Calu3 (cell line): ENCODE data around the gene GANAB. TPM values are rescaled to one million over a fixed set of nuclear protein-coding genes. Genes with fewer than 3 reads are reported as not detected.
"Not testable (repeated sequence)": the region's sequence is repeated elsewhere in the genome, so short reads cannot be mapped to it uniquely, and the experiment has no call there.

Experiments
- BruUV-seq: library from RNA; stranded (reverse); fragments of 400-500 nt; replicated peaks from 2 replicates; lab custom pipeline; 2021; lab: Mats Ljungman, UMichigan
- CTCF ChIA-PET: fragments of 300-600 bp; sonication (Branson Sonifier 250); formaldehyde crosslinking; loops from one replicate; lab custom pipeline; 2022; ENCODE audit warnings: antibody characterized with exemption; lab: Charles Lee
- DNase-seq: peaks from one replicate; pipeline ENCODE4 v3.0.0; 2022
- H3K27ac Mint-ChIP-seq: one replicate; pipeline ENCODE4 v1.8.0; 2022; ENCODE audit warnings: mixed read lengths; ENCODE audit not compliant: unreplicated experiment
- H3K27me3 Mint-ChIP-seq: one replicate; pipeline ENCODE4 v1.8.0; 2022; ENCODE audit warnings: mixed read lengths; ENCODE audit not compliant: unreplicated experiment
- H3K36me3 Mint-ChIP-seq: one replicate; pipeline ENCODE4 v1.8.0; 2022; ENCODE audit warnings: mild to moderate bottlenecking, moderate library complexity, mixed read lengths; ENCODE audit not compliant: insufficient read depth, unreplicated experiment
- H3K4me1 Mint-ChIP-seq: one replicate; pipeline ENCODE4 v1.8.0; 2022; ENCODE audit warnings: mild to moderate bottlenecking, low read depth, mixed read lengths; ENCODE audit not compliant: unreplicated experiment
- H3K4me3 Mint-ChIP-seq: one replicate; pipeline ENCODE4 v1.8.0; 2022; ENCODE audit warnings: mild to moderate bottlenecking, low read depth, moderate library complexity, mixed read lengths; ENCODE audit not compliant: unreplicated experiment
- H3K9me3 Mint-ChIP-seq: one replicate; pipeline ENCODE4 v1.8.0; 2022; ENCODE audit warnings: low read depth, mixed read lengths; ENCODE audit not compliant: unreplicated experiment
- intact Hi-C: fragments of 100-400 bp; cut with micrococcal nuclease; formaldehyde crosslinking; loops from one replicate; pipeline ENCODE4 v1.10.0; 2022; ENCODE audit not compliant: unreplicated experiment
- total RNA-seq: library from RNA; stranded (reverse); gene quantifications from 2 replicates; pipeline ENCODE4 v1.2.3, GENCODE V29; 2022
- TF ChIP-seq, protein P1 (sequence below): fragments of 200-600 bp; IDR thresholded peaks from one replicate; pipeline ENCODE4 v1.8.0; 2022; ENCODE audit warnings: antibody characterized with exemption; ENCODE audit not compliant: unreplicated experiment

GANAB gene
- total RNA-seq, 1 experiment from 2014 or later, result 377 TPM

GRCh38 chr11:62654297-62654696, 7.9 kb upstream of the GANAB start:
- no TSS peak for BruUV-seq
- H3K9me3 Mint-ChIP-seq, result no peaks in the 10 kb centered on the region
- H3K4me3 Mint-ChIP-seq, result no peak overlapping the region
- peaks cover 13% of the 10 kb centered on the region for H3K36me3 Mint-ChIP-seq
- intact Hi-C loops, result no loop called here
- TF ChIP-seq, protein P1, sequence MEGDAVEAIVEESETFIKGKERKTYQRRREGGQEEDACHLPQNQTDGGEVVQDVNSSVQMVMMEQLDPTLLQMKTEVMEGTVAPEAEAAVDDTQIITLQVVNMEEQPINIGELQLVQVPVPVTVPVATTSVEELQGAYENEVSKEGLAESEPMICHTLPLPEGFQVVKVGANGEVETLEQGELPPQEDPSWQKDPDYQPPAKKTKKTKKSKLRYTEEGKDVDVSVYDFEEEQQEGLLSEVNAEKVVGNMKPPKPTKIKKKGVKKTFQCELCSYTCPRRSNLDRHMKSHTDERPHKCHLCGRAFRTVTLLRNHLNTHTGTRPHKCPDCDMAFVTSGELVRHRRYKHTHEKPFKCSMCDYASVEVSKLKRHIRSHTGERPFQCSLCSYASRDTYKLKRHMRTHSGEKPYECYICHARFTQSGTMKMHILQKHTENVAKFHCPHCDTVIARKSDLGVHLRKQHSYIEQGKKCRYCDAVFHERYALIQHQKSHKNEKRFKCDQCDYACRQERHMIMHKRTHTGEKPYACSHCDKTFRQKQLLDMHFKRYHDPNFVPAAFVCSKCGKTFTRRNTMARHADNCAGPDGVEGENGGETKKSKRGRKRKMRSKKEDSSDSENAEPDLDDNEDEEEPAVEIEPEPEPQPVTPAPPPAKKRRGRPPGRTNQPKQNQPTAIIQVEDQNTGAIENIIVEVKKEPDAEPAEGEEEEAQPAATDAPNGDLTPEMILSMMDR, result no peak
- CTCF ChIA-PET, result no interaction called here
- no peaks in the 10 kb centered on the region for H3K27me3 Mint-ChIP-seq
- DNase-seq, result no peak
- no peak overlapping the region for H3K27ac Mint-ChIP-seq
- H3K4me1 Mint-ChIP-seq, result peaks cover 16% of the 10 kb centered on the region

DNA sequence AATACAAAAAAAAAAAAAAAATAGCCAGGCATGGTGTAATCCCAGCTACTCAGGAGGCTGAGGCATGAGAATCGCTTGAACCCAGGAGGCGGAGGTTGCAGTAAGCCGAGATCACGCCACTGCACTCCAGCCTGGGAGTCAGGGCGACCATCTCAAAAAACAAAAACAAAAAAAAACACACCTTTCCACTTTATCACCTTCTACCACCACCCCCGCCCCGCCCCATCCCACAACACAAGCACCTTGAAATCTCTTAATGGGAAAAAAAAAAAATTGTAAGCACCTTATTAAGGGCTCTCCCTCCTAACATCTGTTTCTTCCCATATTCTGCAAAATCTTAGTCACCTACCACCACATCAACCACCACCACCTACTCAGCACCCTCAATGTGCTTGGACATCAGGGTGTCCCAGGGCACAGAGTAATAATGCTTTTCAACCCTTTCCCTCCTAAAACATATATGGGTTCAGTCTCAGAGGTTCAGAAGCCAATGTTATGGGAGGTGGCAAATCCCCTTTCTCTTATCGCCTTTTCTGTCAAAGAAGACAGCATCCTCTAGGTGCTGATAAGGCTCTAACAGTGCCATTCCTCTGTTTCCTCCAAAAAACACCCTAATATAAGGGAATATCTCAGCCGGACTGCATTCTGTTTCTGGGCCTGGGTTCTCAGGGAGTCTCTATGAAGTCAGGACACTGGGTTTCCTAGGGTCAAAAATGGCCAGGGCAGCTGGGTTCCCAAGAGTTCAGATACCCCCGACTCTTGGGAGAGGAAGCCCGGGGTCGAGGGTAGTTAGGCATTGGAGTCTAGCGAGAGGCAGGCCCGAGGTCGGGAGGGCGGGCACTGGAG, 6.0 kb upstream of the GANAB start:
- TSS peak; percentile 73 for BruUV-seq
- Mint-ChIP-seq H3K27me3 (no peaks in the 10 kb centered on the region), H3K9me3 (no peaks in the 10 kb centered on the region), H3K4me1 (peaks cover 16% of the 10 kb centered on the region), H3K36me3 (peaks cover 29% of the 10 kb centered on the region), H3K4me3 (peak overlapping the region; percentile 93), H3K27ac (peak overlapping the region; percentile 75)
- TF ChIP-seq, protein P1, result no peak
- intact Hi-C loops, result no loop called here
- CTCF ChIA-PET, result interaction anchor here (0.7 to 1.0 kb wide), 3 partner anchors 12 to 439 kb away, joined by 3 to 6 read pairs (median 3); partner anchors contain the start of genes C11orf98 and CSKMT
- DNase-seq, result no peak

GRCh38 chr11:62650283-62650682, 3.9 kb upstream of the GANAB start:
- intact Hi-C loops, H3K9me3 Mint-ChIP-seq, BruUV-seq, DNase-seq, H3K27me3 Mint-ChIP-seq, CTCF ChIA-PET, H3K27ac Mint-ChIP-seq, H3K4me3 Mint-ChIP-seq: not testable (repeated sequence)
- Mint-ChIP-seq H3K36me3 (peaks cover 48% of the 10 kb centered on the region), H3K4me1 (peaks cover 16% of the 10 kb centered on the region)

GRCh38 chr11:62649486-62649885, 3.1 kb upstream of the GANAB start:
- Mint-ChIP-seq H3K27ac (no peak overlapping the region), H3K36me3 (peaks cover 54% of the 10 kb centered on the region), H3K4me3 (no peak overlapping the region), H3K27me3 (no peaks in the 10 kb centered on the region), H3K4me1 (peaks cover 16% of the 10 kb centered on the region), H3K9me3 (no peaks in the 10 kb centered on the region)
- DNase-seq, result no peak
- no TSS peak for BruUV-seq
- TF ChIP-seq, protein P1, result no peak
- CTCF ChIA-PET, result interaction anchor here (0.6 kb wide), 1 partner anchor 71 kb away, joined by 3 read pairs; no protein-coding TSS in a partner anchor
- intact Hi-C loops, result no loop called here
